Stomach (tissue), 4 donors: ENCODE measurements around the gene NFATC2IP.

Experiments
- POLR2A ChIP-seq, 4 donors: fragments of 450-650 bp; IDR thresholded peaks; one replicate each; pipeline ENCODE4 v1.6.1; 2016; ENCODE audit warnings: antibody characterized with exemption in 4 of 4, control low read depth in 2 of 4, mild to moderate bottlenecking in 1 of 4, moderate library complexity in 1 of 4
- TF ChIP-seq, protein P1 (sequence below), 7 experiments: fragments of 450-650 bp in 4 of 7; fragments of 200-600 bp in 3 of 7; sonication (generic) in 3 of 7; IDR thresholded peaks; one replicate each; pipeline ENCODE4 v1.5.1; 2016 to 2019; ENCODE audit warnings: antibody characterized with exemption in 7 of 7, control low read depth in 2 of 7, mild to moderate bottlenecking in 1 of 7

DNA sequence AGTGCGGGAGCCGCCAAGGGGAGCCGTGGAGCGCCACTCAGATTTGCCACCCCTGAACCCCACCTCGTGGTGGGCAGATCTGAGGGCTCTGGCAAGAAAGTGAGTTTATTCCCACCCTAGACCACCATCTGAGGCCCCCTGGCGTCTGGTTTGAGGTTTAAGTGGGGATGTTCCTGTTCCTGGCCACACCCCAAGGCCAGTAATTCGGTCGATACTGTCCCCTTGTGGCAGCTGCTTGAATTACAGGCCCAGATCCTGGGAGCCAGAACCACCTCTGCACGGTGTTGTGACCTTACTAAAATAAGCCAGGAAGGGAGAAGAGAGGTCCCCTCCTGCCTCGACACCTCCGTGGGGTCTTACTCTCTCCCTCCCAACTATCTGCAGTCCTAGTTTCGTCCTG lies 30.8 kb downstream of the NFATC2IP start:
- TF ChIP-seq, protein P1, sequence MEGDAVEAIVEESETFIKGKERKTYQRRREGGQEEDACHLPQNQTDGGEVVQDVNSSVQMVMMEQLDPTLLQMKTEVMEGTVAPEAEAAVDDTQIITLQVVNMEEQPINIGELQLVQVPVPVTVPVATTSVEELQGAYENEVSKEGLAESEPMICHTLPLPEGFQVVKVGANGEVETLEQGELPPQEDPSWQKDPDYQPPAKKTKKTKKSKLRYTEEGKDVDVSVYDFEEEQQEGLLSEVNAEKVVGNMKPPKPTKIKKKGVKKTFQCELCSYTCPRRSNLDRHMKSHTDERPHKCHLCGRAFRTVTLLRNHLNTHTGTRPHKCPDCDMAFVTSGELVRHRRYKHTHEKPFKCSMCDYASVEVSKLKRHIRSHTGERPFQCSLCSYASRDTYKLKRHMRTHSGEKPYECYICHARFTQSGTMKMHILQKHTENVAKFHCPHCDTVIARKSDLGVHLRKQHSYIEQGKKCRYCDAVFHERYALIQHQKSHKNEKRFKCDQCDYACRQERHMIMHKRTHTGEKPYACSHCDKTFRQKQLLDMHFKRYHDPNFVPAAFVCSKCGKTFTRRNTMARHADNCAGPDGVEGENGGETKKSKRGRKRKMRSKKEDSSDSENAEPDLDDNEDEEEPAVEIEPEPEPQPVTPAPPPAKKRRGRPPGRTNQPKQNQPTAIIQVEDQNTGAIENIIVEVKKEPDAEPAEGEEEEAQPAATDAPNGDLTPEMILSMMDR (IDR thresholded peaks at IDR 0.05), result peak in 2 of 7 experiments; percentile 17 to 33
- no peak for TF ChIP-seq POLR2A (IDR thresholded peaks at IDR 0.05)
